Tibial artery (tissue), 4 donors: ENCODE data around the gene SAMD1.

Experiments used
- DNase-seq, 2 donors: peaks; one replicate each; pipeline ENCODE4 v3.0.0-alpha.2; 2019
- H3K27ac ChIP-seq, 2 donors: fragments of 200-600 bp; sonication (generic) in 1 of 2; 1 replicate in 1 of 2; 2 replicates in 1 of 2; pipeline ENCODE4 v1.5.1; 2018 to 2019; ENCODE audit warnings: mild to moderate bottlenecking in 1 of 2
- H3K27me3 ChIP-seq, 2 donors: fragments of 200-600 bp; sonication (generic) in 1 of 2; one replicate each; pipeline versions ENCODE4 v1.5.1 to v1.6.0; 2016 to 2019
- H3K36me3 ChIP-seq, 3 donors: fragments of 200-600 bp; sonication (generic) in 2 of 3; one replicate each; pipeline ENCODE4 v1.5.1; 2016 to 2019; ENCODE audit warnings: mild to moderate bottlenecking in 2 of 3
- H3K4me1 ChIP-seq, 4 donors: fragments of 200-600 bp; sonication (generic) in 2 of 4; 1 replicate in 3 of 4; 2 replicates in 1 of 4; pipeline ENCODE4 v1.5.1; 2016 to 2019
- H3K4me3 ChIP-seq, 2 donors: fragments of 200-600 bp; sonication (generic) in 1 of 2; 1 replicate in 1 of 2; 2 replicates in 1 of 2; pipeline ENCODE4 v1.5.1; 2018 to 2019; ENCODE audit warnings: mild to moderate bottlenecking in 2 of 2
- H3K9me3 ChIP-seq, 3 donors: fragments of 200-600 bp; sonication (generic) in 1 of 3; one replicate each; pipeline ENCODE4 v1.5.1; 2016 to 2019
- intact Hi-C: fragments of 100-400 bp; cut with DNase I; formaldehyde crosslinking; loops from one replicate; pipeline ENCODE4 v1.15.0; 2023; ENCODE audit warnings: low total_unique reads
- TF ChIP-seq, protein P1 (sequence below), 2 experiments: fragments of 200-600 bp in 1 of 2; fragments of 450-650 bp in 1 of 2; IDR thresholded peaks; one replicate each; pipeline ENCODE4 v1.5.1; 2017 to 2019; ENCODE audit warnings: antibody characterized with exemption in 2 of 2, mild to moderate bottlenecking in 1 of 2, moderate library complexity in 1 of 2

The SAMD1 gene

DNA sequence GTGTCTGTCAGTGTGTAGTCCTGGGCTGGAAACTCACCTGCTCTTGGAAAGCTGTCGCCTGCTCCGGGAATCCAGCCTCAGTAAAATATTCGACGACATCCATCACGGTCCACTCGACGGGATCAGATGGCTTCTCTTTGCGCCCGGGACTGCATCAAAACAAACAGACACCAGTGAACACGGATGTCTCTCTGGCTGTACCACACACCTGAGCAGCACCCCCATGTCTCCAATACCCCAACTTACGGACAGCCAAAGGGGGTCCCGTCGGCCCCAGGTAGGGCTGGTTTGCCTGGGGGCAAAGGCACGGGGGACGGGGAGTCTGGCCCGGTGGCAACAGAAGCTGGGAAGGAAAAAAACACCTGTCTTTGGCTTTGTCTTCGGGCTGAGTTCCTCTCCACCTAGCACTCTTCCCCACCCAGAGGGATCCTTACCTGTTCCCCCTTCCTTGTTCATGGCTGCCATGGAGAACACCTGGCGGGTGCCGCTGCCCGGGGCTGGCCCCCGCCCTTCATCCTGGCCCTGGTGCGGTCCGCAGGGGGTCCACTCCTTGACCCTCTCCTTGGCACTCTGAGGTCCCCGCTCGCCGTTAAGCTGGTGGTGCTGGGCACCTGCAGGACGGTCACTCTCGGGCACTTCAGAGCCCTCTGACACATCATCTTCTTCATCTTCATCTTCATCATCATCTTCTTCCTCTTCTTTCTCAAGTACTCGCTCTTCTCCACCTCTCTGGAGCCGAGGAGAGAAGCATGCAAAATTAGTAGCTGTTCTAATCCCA, 1.7 kb downstream of the SAMD1 start:
- TF ChIP-seq, protein P1, sequence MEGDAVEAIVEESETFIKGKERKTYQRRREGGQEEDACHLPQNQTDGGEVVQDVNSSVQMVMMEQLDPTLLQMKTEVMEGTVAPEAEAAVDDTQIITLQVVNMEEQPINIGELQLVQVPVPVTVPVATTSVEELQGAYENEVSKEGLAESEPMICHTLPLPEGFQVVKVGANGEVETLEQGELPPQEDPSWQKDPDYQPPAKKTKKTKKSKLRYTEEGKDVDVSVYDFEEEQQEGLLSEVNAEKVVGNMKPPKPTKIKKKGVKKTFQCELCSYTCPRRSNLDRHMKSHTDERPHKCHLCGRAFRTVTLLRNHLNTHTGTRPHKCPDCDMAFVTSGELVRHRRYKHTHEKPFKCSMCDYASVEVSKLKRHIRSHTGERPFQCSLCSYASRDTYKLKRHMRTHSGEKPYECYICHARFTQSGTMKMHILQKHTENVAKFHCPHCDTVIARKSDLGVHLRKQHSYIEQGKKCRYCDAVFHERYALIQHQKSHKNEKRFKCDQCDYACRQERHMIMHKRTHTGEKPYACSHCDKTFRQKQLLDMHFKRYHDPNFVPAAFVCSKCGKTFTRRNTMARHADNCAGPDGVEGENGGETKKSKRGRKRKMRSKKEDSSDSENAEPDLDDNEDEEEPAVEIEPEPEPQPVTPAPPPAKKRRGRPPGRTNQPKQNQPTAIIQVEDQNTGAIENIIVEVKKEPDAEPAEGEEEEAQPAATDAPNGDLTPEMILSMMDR (IDR thresholded peaks at IDR 0.05), result no peak
- H3K4me3 ChIP-seq, result peak overlapping the region; percentile 71 to 86
- H3K27me3 ChIP-seq, result no peaks in the 10 kb centered on the region
- H3K4me1 ChIP-seq, result peaks cover 0 to 21% (median 16%) of the 10 kb centered on the region in 4 donors
- H3K9me3 ChIP-seq, result peaks cover 0 to 8% (median 0%) of the 10 kb centered on the region in 3 donors
- H3K27ac ChIP-seq, result peak overlapping the region; percentile 94 to 99
- intact Hi-C loops, result no loop called here
- H3K36me3 ChIP-seq, result peaks cover 0 to 15% (median 11%) of the 10 kb centered on the region in 3 donors
- no peak for DNase-seq

DNA sequence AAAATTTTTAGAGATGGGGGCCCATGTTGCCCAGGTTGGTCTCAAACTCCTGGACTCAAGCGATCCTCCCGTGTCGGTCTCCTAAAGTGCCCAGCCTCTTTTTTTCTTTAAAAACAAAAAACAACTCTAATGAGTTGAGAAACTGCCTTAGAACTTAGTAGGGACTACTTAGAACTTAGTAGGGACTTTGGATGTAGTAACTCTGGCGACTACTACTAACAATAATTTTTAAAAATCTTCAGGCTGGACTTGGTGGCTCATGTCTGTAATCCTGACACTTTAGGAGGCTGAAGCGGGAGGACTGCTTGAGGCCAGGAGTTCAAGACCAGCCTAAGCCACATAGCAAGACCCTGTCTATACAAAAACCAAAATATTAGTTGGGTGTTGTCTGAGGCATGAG, 4.5 kb downstream of the SAMD1 start:
- peaks cover 0 to 26% (median 19%) of the 10 kb centered on the region in 4 donors for H3K4me1 ChIP-seq
- TF ChIP-seq, protein P1 (IDR thresholded peaks at IDR 0.05), result no peak
- no peak overlapping the region for H3K27ac ChIP-seq
- DNase-seq, result no peak
- H3K4me3 ChIP-seq, result no peak overlapping the region
- H3K9me3 ChIP-seq, result no peaks in the 10 kb centered on the region
- no peaks in the 10 kb centered on the region for H3K27me3 ChIP-seq
- H3K36me3 ChIP-seq, result peaks cover 0 to 12% (median 11%) of the 10 kb centered on the region in 3 donors
- intact Hi-C loops, result no loop called here

DNA sequence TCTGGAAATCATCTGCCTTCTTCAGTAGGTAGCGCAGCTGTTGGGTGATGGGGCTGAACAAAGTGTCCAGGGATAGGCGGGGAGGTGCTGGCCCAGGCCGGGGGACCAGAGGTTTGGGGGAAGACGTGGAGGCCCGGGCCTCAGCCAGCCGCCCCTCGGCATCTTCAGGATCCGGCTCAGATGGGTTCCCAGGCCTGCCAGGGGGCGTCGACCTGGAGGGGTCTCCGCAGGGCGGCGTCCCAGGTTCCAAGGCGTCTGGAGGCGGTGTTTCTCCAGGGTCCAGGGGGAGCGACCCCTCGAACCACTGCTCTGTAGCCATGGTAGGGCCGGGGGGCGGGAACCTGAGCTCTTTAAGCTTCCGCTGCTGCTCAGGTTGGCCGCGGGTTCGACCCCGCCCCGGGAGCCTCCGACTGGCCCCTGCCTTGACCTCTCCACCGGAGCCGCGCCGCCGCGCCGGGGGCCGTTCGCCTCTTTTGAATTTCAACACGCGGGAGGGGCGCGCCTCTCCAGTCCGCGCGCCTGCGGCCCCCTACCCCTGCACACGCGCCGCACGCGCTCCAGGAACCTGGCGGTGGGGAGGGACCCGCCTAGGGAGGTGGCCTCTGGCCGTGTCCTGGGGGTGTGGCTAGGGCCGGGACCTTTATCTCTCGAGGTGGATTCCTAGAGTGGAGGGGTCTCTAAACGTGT, 5.1 kb downstream of the SAMD1 start, which contains the start of gene C19orf67:
C19orf67 (minus strand) TSS at position 475 of the 687 bp plus-strand sequence; CDS start at position 319, 156 bp downstream.
- no peak within 1 kb of the TSS for H3K27ac ChIP-seq
- no peaks in the 10 kb centered on the region for H3K27me3 ChIP-seq
- TF ChIP-seq, protein P1 (IDR thresholded peaks at IDR 0.05), result no peak
- H3K9me3 ChIP-seq, result no peaks in the 10 kb centered on the region
- H3K4me3 ChIP-seq, result no peak within 1 kb of the TSS
- intact Hi-C loops, result no loop called here
- peaks cover 0 to 12% (median 11%) of the 10 kb centered on the region in 3 donors for H3K36me3 ChIP-seq
- DNase-seq, result no peak
- H3K4me1 ChIP-seq, result peaks cover 0 to 32% (median 24%) of the 10 kb centered on the region in 4 donors

DNA sequence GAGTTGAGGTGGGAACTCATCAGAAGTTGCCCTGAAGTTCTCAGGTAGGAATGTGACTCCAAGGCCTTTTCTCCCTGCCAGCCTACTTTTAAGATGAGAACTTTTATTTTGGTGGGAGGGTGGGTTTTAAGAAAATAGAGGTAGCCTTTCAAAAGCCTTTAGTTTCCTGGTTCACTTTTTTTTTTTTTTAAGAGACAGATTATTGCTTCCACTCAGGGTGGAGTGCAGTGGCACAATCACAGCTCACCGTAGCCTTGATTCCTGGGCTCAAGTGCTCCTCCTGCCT, 7.9 kb downstream of the SAMD1 start:
- Histone ChIP-seq H3K9me3 (no peaks in the 10 kb centered on the region), H3K4me3 (peak overlapping the region in 1 of 2 donors; percentile 86), H3K36me3 (no peaks in the 10 kb centered on the region), H3K27me3 (no peaks in the 10 kb centered on the region), H3K4me1 (peaks cover 0 to 27% (median 20%) of the 10 kb centered on the region in 4 donors), H3K27ac (peak overlapping the region; percentile 93 to 94)
- intact Hi-C loops, result loop anchor here (5.0 kb wide), 2 partner anchors 35 to 75 kb away; partner anchors contain the start of genes PRKACA and RFX1
- TF ChIP-seq, protein P1 (IDR thresholded peaks at IDR 0.05), result no peak
- DNase-seq, result no peak

DNA sequence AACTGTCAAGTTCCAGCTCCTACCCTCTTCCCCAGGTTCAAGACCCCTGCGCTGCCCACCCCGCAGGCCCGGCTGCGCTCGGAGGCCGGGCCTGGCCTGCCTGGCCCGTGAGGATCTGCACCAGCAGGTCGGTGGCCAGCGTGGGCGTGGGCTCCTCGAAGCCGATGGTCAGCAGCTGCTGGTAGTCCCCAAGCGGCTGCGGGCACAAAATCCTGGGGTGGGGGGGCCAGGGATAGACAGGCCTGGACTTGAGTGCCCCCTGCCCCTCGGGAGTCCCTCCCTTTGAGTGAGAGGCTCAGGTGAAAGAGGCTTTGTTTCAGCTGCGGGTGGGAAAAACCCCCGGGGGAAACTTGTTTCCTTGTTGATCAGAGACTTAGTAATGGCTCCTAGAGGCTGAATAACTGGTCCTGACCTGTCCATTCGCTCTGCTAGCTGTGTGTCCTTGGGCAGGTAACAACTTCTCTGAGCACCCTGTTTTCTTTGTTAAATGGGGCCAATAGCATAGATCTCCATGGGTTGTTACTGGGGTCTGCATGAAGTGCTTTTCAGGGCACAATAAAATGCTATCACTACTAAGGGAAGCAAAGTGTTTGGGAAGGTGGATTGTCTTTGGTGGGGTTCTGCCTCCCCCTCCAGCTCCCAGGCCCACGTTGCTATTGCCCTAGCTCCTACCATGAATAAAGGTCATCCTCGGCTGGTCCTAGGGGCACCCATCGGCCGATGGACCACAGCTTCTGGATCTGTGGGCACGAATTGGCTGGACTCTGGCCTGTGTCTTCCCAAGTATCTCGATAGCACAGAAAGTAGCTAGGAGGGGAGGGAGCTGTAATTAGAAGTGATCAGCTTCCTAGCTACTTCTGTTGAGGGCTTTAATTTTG, 8.5 kb downstream of the SAMD1 start:
- TF ChIP-seq, protein P1 (IDR thresholded peaks at IDR 0.05), result no peak
- peak overlapping the region; percentile 93 to 94 for H3K27ac ChIP-seq
- no peaks in the 10 kb centered on the region for H3K36me3 ChIP-seq
- H3K9me3 ChIP-seq, result no peaks in the 10 kb centered on the region
- no peaks in the 10 kb centered on the region for H3K27me3 ChIP-seq
- intact Hi-C loops, result loop anchor here (5.0 kb wide), 2 partner anchors 35 to 75 kb away; partner anchors contain the start of genes PRKACA and RFX1
- peaks cover 0 to 27% (median 20%) of the 10 kb centered on the region in 4 donors for H3K4me1 ChIP-seq
- DNase-seq, result peak in 1 of 2 donors; percentile 48
- H3K4me3 ChIP-seq, result peak overlapping the region; percentile 66 to 86
